HG03520 (cell line): ENCODE results near the gene ARHGEF4.

ENCODE experiments used
- ATAC-seq: cut with Tn5 transposase; IDR thresholded peaks from one replicate; pipeline ENCODE4 v1.9.1; 2021; ENCODE audit warnings: mild to moderate bottlenecking, moderate library complexity; ENCODE audit not compliant: unreplicated experiment

ARHGEF4 gene

DNA sequence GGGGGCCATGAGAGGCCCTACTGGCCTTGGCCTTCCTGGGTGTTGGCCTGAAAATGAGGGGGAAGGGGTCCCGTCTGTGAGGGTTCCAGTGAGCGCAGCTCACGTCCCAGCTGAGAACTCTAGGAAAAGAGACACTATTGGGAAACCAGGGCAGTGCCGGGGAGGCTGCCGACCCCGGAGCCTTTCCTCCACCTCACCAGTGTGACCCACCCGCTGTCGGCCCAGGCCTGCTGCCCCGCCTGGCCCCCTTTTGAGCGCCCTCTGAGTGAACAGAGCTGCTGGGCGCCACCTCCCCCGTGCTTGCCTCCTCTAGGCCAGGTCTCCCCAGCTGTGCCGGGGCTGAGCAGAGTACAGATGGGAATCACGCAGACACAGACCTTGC is 17.5 kb upstream of the ARHGEF4 start:
- ATAC-seq, result no peak

DNA sequence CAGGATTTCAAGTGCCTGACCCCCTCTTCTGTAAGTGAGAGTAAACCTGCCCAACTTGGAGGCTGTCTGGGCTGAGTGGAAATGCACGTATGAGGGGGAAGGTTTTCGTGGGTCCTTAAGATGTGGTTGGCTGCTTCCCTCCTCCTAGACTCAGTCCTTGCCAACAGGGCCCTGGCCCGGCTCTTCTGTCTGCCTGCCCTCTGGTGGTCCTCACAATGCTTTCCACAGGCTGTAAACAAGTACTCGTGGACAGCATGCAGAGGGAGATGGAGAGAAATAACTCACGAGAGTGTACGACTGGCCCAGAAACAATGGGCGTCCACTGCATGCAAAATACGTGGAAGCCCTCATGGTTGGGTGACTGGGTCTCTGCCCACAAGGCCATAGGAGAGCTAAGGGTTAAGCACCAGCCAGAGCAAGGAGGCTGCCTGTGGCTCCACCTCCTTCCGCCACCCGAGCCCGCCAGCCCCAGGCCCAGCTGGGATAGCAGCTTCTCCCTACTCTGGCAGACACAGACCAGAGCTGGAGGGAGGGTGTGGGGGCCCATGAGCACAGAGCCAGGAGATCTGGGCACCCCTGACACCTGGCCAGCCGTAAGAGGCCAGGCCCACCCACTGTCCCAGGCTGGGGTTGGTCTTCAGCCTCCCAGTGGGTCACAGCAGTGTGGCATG is 17.0 kb upstream of the ARHGEF4 start:
- no peak for ATAC-seq

DNA sequence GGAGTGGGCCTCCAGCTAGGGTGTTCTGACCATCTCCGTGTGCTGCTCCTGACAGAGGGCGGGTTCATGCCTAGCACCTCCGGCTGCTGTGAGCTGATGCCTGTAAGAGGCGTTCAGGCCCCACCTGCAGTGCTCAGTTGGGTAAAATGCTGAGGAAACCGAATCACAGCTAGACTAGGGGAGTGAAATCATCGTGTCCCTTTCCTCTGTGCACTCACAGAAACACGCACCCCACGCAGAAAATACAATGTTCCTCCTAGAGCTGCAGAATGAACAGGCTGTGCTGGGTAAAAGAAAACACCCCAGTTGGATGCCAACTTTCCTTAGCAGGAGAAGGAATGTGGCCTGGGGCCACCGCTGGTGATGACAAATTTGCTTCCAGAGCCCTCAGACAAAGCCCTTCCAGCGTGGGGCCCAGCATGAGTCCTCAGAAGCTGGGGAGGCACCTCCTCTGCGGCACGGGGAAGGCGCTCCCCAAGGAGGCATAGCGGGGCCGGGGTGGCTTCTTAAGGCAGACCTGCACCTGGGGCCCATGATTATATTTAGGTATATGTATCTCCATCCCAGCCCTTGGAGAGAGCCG is 16.3 kb upstream of the ARHGEF4 start:
- ATAC-seq, result no peak

DNA sequence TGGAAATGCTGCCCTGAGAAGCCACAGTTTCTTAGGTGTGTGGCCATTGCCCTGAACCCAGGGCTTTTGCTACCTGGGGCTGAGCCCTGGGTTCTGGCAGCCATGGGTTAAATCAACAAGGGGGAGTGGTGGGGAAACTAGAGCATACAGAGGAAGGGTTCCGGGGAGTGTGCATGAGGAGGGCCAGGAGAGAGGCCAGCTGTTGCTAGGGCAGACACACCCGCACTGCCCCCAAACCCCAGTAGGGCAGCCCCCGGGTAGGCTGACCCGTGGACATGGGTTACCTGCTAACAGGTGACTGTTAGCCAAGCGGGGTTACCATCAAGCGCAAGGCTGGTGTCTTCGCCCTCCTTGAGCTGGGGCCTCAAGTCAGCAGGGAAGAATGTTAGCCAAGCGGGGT is 14.8 kb upstream of the ARHGEF4 start:
- no peak for ATAC-seq

DNA sequence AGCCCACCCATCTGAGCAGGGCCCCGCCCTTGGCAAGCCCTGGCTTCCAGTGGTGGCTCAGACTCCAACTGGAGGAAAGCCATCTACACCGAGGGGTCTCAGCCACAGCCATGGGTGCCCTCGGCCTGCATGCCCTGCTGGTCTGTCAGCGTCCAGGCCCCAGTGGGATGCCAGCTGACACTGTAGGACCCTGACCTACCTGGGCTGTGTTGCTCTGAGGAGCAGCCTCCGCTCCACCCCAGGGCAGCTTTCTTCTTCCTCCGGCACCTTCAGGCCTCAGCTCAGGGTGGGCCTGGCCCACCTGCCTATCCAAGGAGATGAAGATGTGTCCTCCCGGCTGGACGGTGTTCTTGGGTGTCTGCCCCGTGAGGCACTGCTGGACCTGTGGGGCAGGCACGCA is 13.9 kb upstream of the ARHGEF4 start:
- no peak for ATAC-seq

DNA sequence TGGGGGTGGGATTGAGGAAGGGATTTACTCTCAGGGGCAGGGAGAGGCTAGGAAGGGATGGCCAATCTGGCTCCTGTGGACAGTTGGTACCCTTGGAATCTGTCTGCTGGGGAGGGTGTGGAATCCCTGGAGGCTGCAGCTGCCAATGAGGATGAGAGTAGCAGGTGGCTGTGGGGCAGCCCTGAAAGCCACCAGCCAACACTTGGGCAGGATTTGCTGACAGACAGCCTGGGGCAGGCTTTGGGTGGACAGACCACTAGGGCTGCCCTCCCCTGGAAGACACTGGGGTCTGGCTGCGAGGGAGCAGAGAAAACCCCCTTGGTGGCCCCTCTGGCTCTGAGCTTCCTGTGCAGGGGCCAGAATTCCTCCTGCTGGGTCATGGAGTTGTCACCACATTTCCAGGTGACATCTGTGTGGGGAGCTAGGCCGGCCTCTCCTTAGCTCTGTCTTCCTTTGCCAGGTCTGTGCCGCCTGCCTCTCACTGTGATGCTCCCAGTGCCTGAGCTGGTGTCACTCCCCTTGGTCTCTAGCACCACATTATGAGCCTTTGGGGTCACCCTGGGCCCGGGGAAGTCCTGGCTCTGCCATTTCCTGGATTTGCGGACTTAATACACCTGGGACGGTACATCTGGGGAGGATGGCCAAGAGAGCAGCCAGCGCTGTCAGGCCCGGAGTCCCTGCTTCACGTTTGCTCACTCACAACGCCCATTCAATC is 13.4 kb upstream of the ARHGEF4 start:
- ATAC-seq, result no peak

DNA sequence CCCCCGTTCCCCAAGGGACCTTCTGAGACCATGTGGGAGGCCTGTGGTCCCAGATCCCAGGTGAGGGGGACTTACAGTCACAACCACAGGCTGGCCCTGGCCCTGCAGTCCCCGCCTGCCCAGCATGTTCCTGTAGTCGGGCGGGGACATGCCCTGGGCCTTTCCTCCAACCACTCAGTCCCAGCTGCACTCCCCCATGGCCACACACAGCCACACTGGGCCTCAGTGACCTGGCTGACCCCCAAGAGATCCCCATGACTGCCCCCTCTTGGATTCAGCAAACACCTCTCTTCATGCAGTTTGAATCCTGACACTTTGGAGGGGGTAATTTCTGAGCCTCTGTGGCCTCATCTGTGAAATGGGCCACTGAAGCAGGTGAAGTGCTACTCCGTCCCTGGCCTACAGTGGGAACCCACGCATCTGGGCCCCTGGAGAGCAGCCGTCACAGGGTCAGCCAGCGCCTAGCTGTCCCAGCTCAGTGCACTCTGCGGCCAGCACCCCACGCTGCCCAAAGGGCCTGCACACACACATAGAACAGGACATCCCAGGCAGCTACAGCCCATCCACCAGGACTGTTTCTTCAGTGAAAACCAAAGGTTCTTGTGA is 12.7 kb upstream of the ARHGEF4 start:
- peak; percentile 44 for ATAC-seq

DNA sequence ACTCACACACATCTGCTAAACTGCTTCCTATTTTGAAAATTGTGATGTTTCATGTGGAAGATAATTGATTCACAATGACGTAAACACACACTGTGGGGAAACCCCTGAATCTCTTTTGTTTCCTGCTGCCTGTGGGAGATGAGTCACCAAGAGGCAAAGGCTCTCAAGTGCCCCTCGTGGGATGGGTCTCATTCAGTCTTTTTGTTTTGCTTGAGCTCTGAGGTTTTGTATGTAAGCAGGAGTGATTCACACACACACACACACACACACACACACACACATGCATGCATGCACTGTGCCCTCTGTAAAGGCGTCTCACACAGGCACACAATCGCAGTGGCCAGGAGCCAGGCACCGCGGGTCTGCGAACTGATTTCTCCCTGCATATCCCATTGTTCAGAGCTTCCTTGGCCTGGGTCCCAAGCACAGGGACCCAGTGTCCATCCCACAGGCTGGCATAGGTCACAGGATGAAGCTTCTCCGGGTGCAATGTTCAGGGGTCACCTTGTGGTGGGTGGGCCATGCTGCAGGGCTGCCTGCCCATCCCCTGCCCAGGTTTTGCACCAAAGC is 12.1 kb upstream of the ARHGEF4 start:
- ATAC-seq, result peak; percentile 88

DNA sequence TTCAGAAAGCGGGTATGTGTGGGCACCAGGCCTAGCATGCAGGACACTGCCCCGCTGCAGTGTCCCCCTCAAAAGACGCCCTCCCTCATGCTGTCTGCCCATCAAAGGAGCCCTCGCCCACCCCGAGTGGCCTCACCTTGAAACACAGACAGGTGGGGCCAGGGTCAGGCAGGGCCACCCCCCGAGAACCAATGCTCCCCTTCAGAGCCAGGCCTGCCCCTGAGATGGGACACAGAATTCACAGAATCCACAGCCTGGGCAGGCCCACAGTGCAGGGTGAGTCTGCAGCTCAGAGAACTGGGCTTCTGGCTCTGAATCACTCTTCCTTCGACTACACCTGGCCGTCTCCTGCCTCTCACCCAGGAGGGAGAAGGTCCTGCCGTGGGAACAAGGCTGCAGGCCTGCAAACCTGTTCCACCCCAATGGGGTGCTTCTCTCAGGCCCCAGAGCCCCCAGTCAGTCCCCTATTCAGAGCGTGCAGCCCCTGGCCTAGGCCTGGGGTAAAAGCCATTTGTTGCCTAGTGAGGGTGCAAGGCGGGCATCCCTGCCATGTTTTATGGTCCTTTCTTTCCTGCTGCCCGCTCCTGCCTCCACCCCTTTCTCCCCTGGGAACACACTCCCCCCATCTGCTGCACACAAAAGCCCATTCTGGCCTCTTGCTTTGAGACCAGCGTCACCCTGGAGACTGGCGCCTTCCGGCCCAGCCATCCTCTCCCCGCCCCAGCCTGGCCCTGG is 11.3 kb upstream of the ARHGEF4 start:
- ATAC-seq, result no peak

DNA sequence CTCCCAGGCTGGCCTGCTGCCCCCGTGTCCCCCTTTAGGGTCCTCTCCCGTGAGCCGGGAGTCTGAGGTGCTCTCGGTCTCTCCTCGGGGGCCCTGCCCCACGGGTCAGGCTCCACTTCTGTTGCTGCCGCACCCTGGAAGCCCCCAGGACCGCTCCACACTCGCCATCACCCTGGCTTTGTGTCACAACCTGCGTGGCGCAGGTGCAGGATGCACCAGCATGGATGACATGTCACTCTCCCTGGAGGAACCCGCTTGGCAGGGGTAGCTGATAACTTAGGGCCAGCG is 10.8 kb upstream of the ARHGEF4 start:
- ATAC-seq, result no peak

DNA sequence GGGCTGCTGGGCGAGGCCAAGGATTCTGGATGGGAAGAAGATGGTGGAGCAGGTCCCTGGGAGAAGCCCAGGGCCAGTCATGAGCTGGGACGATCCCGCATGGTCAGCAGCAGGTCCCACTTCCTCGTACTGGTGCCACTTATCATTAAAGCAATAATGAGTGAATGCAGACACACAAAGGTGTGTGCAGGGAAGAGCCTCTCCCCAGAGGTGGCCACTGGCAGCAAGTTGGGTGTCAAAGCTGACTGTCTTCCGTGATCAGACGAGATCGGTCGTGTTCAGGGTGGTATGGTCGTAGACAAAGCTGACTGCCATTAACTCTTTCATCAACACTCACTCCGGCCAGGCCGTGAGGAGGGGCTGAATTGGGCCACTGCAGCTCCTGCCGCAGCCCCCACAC is 10.3 kb upstream of the ARHGEF4 start:
- ATAC-seq, result no peak

DNA sequence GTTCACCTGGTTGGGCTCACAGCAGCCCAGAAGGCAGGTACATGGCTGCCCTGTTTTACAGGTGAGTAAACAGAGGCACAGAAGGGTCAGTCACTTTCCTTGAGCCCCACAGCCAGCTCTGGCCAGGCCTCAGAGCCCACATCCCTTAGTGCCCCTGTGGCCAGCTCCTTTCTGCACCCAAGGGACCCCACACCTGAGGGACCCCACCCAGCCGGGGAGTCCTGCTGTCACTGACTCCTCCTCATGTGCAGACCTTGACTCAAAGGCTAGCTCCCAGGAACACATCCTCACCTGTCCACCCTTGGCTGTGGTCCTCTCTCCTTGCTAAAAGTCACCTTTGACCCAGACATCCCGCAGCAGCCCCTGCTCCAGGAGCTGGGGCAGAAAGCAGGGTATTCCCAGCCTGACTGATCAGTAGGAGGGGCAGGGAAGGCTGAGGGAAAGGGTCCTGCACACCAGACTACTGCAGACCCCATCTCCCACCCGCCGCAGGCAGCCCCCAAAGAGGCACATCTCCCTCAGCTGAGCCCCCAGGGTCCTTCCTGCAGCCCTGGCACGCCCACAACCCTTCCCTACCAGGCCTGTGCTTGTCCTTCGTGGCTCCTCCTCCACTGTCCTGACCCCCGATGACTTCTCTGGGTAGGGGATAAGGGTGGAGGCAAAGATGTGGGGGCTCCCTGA is 9.8 kb upstream of the ARHGEF4 start:
- no peak for ATAC-seq

DNA sequence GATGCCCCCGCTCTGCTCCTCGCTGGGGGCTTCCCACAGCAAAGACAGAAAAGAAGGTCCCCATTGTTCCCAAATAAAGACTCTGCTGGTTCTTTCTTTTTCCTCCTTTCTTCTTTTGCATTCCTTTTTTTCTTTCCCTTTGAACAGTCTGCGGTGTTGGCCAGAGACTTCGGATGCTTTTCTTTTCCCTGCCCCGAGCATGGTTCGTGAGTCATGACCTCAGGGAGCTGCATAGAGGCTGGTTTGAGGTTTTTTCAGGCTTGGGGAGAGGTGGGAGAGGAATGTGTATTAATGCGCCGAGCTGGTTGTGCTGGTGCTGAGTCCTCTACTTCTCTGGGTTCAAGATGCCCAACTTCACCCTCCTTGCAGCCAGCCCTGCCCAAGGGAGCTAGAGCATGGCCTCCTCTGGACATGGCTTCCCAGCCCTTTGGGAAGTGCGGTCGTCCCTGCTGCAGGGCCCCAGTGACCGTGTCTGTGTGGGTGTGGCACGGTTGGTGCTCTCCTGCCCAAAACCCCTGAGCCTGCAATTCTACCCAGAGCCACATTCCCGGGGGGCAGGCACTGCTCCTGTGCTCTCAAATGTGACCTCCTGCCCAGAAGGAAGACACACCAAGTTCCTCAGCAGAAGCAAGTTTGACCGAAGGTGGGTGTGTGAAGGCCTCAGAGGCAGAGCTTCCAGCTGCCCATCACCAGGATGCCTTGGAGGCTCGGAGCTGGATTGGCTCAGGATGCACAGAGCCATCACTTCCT is 9.0 kb upstream of the ARHGEF4 start:
- ATAC-seq, result no peak

DNA sequence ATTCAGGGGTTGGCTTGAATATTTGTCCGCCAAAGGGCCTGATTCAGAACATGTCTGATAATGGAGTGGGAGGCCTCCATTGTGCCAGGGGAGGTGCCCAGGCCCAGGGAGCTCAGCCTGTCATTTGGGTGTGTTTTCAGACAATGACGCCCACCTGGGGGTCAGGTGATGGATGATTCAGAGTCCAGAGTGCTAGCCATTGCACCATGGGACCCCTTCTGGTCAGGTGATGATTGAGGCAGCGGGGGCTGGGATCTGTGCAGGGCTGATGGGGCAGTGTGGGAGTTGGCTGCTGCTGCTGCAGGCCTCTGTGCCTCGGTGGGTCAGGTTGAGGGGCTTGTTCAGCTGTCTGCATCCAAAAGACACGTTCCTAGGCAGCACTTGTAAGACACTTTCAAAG is 8.3 kb upstream of the ARHGEF4 start:
- no peak for ATAC-seq

DNA sequence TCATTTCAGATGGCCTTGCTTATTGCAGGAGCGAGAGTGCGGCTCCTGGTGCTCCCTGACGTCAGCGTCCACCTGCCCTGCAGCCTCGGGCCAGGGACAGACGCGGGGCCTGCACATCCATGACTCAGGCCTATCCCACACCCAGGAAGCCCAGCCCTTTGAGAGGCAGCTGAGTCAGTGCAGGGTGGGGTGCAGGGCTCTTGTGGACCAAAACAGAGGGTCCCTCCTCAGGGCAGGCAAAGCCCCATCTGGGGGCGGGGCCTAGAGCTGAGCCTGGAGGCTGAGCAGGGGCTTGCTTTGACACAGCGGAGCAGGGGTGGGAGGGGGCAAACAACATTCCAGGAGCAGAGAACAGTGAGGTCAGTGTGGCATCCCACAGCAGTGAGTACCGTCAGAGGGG is 7.7 kb upstream of the ARHGEF4 start:
- no peak for ATAC-seq

DNA sequence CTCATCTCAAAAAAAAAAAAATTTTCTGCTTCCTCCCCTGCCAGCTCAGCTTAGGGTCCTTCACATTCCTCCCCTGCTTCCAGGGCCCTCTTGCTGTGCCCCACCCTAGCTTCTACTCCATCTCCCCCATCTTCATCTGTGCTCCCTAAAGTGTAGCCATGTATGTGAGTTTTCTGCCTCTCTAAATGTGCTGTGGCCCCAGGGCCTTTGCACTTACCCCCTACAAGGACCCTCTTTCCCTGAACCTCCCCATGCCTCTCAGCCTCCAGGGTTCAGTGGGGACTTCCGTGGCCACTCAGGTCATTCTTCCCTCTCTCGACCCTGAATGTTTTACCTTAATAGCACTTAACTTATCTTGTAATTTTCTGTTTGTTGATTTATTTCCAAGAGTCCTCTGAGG is 6.2 kb upstream of the ARHGEF4 start:
- ATAC-seq, result no peak

DNA sequence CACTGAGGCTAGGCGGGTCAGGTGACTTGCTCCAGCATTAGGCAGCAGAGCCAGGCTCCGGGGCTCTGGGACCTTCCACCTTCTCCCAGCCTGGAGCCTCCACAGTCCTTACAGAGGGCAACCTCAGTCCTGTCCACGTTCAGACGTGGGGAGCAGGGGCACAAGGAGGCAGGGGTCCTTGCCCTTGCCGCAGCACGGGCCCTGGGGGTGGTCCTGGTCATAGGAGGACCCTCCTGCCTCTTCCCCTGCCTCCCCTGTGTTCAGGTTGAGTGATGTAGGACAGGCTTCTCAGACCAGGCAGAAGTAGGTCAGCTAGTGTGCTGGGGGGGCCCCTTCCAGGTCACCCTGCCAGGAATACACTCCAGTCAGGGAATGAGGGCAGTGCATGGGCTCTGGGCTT is 5.4 kb upstream of the ARHGEF4 start:
- ATAC-seq, result no peak

DNA sequence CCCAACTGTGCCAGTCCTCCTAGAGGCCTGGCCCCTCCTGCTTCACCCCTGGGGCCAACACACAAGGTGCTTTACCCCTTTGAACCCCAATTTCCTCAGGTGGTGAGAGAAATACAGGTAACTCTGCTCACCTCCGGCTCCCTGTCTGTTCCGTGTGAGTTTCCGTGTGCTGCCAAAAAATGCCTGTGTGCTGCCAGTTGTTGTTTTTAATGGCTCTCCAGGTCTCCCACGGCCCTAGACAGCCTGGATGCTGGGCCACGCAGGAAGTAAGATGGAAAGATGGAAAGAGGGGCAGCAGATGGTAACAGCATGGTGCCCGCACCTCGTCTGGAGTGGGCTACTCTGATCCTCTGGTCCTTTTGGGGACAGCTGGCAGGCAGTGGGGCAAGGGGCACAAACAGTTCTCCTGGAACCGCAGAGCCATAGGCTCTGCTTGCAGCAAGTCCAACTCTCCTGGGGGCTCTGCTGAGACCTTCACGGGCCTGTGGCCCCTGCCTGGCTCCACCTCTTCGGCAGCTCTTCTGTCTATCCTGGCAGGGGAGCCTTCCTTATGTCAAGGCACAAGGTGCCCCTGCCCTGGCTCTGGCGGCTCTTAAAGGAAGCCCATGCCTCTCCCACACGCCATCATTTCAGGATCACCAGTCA is 4.3 kb upstream of the ARHGEF4 start:
- ATAC-seq, result no peak

DNA sequence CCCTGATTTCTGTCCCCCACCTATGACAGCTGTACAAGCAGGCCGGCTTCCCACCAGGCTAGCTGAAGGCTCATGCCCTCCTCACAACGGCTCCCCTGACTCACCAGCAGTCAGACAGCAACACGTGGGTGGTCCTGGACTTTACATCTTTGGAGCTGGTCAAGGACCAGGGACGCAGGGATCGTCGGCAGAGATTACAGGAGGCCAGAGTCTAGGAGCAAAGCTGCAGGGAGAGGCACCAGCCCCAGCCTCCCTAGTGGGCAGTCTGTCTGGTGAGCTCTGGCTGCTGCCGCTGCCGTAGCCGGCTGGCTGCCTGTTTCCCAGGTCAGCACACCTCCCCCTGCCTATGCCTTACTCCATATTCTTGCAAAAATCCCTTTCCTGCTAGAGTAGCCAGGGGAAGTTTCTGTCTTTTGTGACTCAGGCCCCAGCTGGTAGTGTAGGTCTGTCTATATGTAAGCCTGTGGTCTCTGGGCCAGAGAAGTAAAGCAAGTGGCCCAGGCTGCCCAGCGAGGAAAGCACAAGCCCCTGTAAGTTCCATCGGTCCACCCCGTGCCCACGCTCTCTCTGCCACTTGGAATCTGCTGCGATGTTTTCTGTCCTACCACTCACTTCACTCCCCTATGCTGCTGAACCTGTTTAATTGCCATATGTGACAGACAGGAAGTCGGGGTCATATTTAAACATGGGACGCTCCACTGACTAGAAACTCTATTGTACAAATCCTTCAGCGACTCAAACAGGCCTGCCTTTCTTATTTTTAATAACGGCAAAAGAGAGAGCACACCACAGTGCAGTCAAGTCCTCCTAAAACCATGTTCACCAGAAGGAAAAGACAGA is 2.4 kb upstream of the ARHGEF4 start:
- no peak for ATAC-seq
